Measurements from ENCODE around the gene NUP50.

Gene NUP50

GRCh38 chr22:45166932-45167331 is 3.2 kb downstream of the NUP50 start:
- DNase-seq (ENCODE audit: low read depth in 1 of 2, low spot score in 1 of 2): no peak
- in situ Hi-C loops (cut with HindIII; ENCODE audit: low pct_unique_long_range_greater_than_20kb, low sequenced_read_pairs): no loop called here
- no peak for TF ChIP-seq JUND (IDR thresholded peaks at IDR 0.05; ENCODE audit: low read depth)

GRCh38 chr22:45169591-45170466 is 6.1 kb downstream of the NUP50 start:
- in situ Hi-C loops (cut with HindIII; ENCODE audit: low pct_unique_long_range_greater_than_20kb, low sequenced_read_pairs): no loop called here
- DNase-seq (ENCODE audit: low read depth in 1 of 2, low spot score in 1 of 2): no peak
- no peak for TF ChIP-seq JUND (IDR thresholded peaks at IDR 0.05; ENCODE audit: low read depth)

GRCh38 chr22:45171830-45172229 is 8.1 kb downstream of the NUP50 start:
- in situ Hi-C loops (cut with HindIII; ENCODE audit: low pct_unique_long_range_greater_than_20kb, low sequenced_read_pairs): no loop called here
- TF ChIP-seq JUND (IDR thresholded peaks at IDR 0.05; ENCODE audit: low read depth): no peak
- no peak for DNase-seq (ENCODE audit: low read depth in 1 of 2, low spot score in 1 of 2)

- in situ Hi-C loops (cut with HindIII; ENCODE audit: low pct_unique_long_range_greater_than_20kb, low sequenced_read_pairs): no loop called here
- no peak for DNase-seq (ENCODE audit: low read depth in 1 of 2, low spot score in 1 of 2)
- TF ChIP-seq JUND (IDR thresholded peaks at IDR 0.05; ENCODE audit: low read depth): no peak
These were observed 9.3 kb downstream of the NUP50 start for GRCh38 chr22:45172881-45173585.

GRCh38 chr22:45179276-45180049 is 15.7 kb downstream of the NUP50 start:
- no peak for TF ChIP-seq JUND (IDR thresholded peaks at IDR 0.05; ENCODE audit: low read depth)
- in situ Hi-C loops (cut with HindIII; ENCODE audit: low pct_unique_long_range_greater_than_20kb, low sequenced_read_pairs): no loop called here
- no peak for DNase-seq (ENCODE audit: low read depth in 1 of 2, low spot score in 1 of 2)

- in situ Hi-C loops (cut with HindIII; ENCODE audit: low pct_unique_long_range_greater_than_20kb, low sequenced_read_pairs): no loop called here
- DNase-seq (ENCODE audit: low read depth in 1 of 2, low spot score in 1 of 2): no peak
- no peak for TF ChIP-seq JUND (IDR thresholded peaks at IDR 0.05; ENCODE audit: low read depth)
These were observed 16.5 kb downstream of the NUP50 start for GRCh38 chr22:45180146-45180679.

GRCh38 chr22:45181240-45181639 is 17.5 kb downstream of the NUP50 start:
- in situ Hi-C loops (cut with HindIII; ENCODE audit: low pct_unique_long_range_greater_than_20kb, low sequenced_read_pairs): no loop called here
- no peak for TF ChIP-seq JUND (IDR thresholded peaks at IDR 0.05; ENCODE audit: low read depth)
- DNase-seq (ENCODE audit: low read depth in 1 of 2, low spot score in 1 of 2): no peak

- in situ Hi-C loops (cut with HindIII; ENCODE audit: low pct_unique_long_range_greater_than_20kb, low sequenced_read_pairs): no loop called here
- no peak for DNase-seq (ENCODE audit: low read depth in 1 of 2, low spot score in 1 of 2)
- TF ChIP-seq JUND (IDR thresholded peaks at IDR 0.05; ENCODE audit: low read depth): no peak
These were observed 18.0 kb downstream of the NUP50 start for GRCh38 chr22:45181766-45182165.

- DNase-seq (ENCODE audit: low read depth in 1 of 2, low spot score in 1 of 2): no peak
- no peak for TF ChIP-seq JUND (IDR thresholded peaks at IDR 0.05; ENCODE audit: low read depth)
- in situ Hi-C loops (cut with HindIII; ENCODE audit: low pct_unique_long_range_greater_than_20kb, low sequenced_read_pairs): no loop called here
These were observed 20.2 kb downstream of the NUP50 start for GRCh38 chr22:45183974-45184373.

GRCh38 chr22:45185718-45186514 is 22.2 kb downstream of the NUP50 start:
- in situ Hi-C loops (cut with HindIII; ENCODE audit: low pct_unique_long_range_greater_than_20kb, low sequenced_read_pairs): no loop called here
- no peak for TF ChIP-seq JUND (IDR thresholded peaks at IDR 0.05; ENCODE audit: low read depth)
- DNase-seq (ENCODE audit: low read depth in 1 of 2, low spot score in 1 of 2): no peak

- no peak for TF ChIP-seq JUND (IDR thresholded peaks at IDR 0.05; ENCODE audit: low read depth)
- no peak for DNase-seq (ENCODE audit: low read depth in 1 of 2, low spot score in 1 of 2)
- in situ Hi-C loops (cut with HindIII; ENCODE audit: low pct_unique_long_range_greater_than_20kb, low sequenced_read_pairs): no loop called here
These were observed 24.2 kb downstream of the NUP50 start for GRCh38 chr22:45187891-45188290.

- in situ Hi-C loops (cut with HindIII; ENCODE audit: low pct_unique_long_range_greater_than_20kb, low sequenced_read_pairs): no loop called here
- no peak for DNase-seq (ENCODE audit: low read depth in 1 of 2, low spot score in 1 of 2)
- no peak for TF ChIP-seq JUND (IDR thresholded peaks at IDR 0.05; ENCODE audit: low read depth)
These were observed 25.1 kb downstream of the NUP50 start for GRCh38 chr22:45188779-45189178.

Measured in T47D (cell line).